ENCODE measurements around the gene CLSTN2.

GRCh38 chr3:140205598-140205997 lies 270.6 kb downstream of the CLSTN2 start:
- no peak for TF ChIP-seq CTCF (IDR thresholded peaks at IDR 0.05)
- TF ChIP-seq POLR2A (IDR thresholded peaks at IDR 0.05): no peak
